Measurements from ENCODE around the gene SBDS. TPM values are rescaled to one million over a fixed set of nuclear protein-coding genes. Genes with fewer than 3 reads are reported as not detected.

SBDS gene
- total RNA-seq (2022; extraction: Qiagen RNA extraction; ENCODE audit: low read depth): 99.6 to 117 TPM (median 104 TPM) in 5 replicates

DNA sequence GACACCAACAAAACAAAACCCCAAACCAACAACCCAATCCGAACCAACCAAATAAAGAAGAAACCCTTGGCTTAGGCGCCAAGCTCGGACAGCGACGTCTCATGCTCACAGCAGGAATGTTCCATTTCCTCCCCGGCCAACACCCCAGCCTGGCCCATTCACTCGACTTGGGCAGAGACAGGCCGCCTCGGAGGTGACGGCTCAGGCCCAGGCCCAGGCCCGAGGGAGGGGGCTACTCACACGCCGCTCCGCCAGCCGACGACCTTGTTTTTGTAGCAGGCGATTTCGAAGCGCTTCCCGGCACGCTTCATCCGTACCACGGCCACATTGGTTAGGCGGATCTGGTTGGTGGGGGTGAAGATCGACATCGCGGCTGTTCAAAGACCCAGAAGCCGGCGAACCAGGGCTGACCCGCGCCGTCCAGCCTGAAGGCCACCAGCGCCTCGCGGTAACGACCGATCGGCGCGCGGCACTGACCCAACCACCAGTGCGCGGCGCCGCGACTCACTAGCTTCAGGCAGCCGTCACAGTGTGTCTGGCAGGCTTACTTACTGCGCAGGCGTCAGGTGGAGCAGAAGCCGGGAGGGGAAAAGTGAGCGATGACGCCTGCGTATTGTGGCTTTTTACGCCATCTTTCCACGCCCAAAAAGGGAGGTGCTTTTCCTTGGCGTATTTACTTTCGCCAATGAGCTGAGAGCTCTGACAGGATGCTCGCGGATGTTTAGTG lies at the start of gene SBDS:
Gene SBDS, minus strand, starts transcription at position 537 of the 727 bp plus-strand sequence. Its CDS starts 169 bp downstream, at position 368.

DNA sequence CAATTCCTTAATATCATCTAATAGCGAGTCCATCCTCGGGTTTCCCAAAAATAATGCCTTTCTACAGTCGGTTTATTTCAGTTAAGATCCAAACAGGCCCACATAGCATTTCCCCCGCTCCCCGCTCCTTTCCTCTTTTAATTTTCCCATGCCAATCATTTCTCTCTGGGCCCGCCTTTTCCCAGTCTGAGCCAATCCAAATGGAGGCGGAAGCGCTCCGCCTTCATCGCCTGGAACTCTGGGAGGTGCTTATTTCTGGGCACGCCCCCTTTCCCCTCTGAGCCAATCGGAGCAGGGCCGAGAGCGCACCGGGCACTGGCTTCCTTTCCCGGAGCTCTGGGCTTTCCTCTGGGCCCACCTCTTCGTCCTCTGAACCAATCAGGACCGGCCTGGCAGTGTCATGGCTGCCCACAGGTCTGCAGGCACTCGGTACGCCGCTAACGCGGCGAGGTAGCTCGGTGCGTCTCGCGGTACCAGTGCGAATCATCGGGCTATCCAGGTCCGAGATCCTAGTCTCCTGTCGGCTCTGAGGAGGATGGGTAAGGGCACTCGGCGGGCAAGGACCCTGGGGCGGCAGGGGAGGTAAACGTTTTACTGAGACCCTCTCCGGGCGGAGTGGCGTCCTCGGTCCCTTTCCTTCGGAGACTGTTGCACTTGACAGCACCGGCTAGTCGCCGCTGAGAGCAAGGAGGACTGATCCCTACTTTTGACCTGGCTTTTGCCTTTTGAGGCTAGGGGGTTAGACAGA lies 1.2 kb upstream of the SBDS start, which contains the start of gene TYW1:
Gene TYW1, plus strand, starts transcription at position 390 of the 748 bp plus-strand sequence. Its CDS starts 146 bp downstream, at position 536.

Other genes with a start within 250 kb of the SBDS start
- 82.1 to 96.9 TPM (median 89.7 TPM) in 5 replicates for gene TMEM248, start 74.4 kb downstream of the SBDS start, total RNA-seq (2022; extraction: Qiagen RNA extraction; ENCODE audit: low read depth)
- 15.3 to 17.4 TPM (median 16.0 TPM) in 5 replicates for gene TYW1, start 1.2 kb upstream of the SBDS start, total RNA-seq (2022; extraction: Qiagen RNA extraction; ENCODE audit: low read depth)

All from A549 treated with CpdA at 1 μM for 4 hours (cell line).